ENCODE measurements around the gene NDFIP2. TPM values are rescaled to one million over a fixed set of nuclear protein-coding genes. Genes with fewer than 3 reads are reported as not detected.

The NDFIP2 gene
- total and polyA plus RNA-seq, 10 of the 15 experiments (the other 5 are each of a cell fraction or from before 2014, with no cell fraction given) = 17.9 to 57.2 (median 30.6) TPM

DNA sequence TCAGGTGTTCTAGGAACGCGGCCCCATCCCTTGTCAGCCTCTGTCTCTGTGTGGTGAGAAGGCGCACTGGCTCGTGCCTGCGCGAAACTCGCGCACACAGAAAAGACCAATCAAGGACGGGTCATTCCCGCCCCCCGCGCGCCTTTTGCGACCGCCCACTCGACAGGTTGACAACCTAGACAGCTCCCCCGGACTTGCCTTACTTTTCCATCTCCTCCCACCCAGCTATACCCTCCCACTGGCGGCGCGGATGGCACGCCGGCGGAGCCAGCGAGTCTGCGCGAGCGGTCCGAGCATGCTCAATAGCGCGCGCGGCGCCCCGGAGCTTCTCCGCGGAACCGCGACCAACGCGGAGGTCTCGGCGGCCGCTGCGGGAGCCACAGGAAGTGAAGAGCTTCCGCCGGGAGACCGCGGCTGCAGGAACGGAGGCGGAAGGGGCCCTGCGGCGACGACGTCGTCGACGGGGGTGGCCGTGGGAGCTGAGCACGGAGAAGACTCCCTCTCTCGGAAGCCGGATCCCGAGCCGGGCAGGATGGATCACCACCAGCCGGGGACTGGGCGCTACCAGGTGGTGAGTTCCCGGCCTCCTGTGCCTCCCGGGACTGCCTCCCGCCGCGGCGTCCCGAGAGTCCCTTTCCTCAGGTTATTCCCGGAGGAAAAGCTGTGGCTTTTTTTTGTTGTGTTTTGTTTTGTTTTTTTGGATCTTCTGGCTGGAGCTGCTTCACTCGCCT is at the start of gene NDFIP2 (continued):
- peak; percentile 41; the same call in 1 of the 2 replicates for TF ChIP-seq SMARCA5 (IDR thresholded peaks at IDR 0.05)
- peak; percentile 50 for TF ChIP-seq ZBTB40 (IDR thresholded peaks at IDR 0.05; ENCODE audit: borderline replicate concordance)
- 0 out of 2 replicates have a peak, but pooled peaks have one; percentile 21 for TF ChIP-seq NFYB (IDR thresholded peaks at IDR 0.05; ENCODE audit: insufficient read depth, low read depth, low read length)
- no peak for TF ChIP-seq MEF2B (IDR thresholded peaks at IDR 0.05; ENCODE audit: partially characterized antibody, poor library complexity, severe bottlenecking)
- peak; percentile 24; the same call in 1 of the 2 replicates for TF ChIP-seq PKNOX1 (IDR thresholded peaks at IDR 0.05)
- no peak for TF ChIP-seq ZNF274 (IDR thresholded peaks at IDR 0.05; ENCODE audit: insufficient read depth, insufficient read length)
- TF ChIP-seq SUZ12 (IDR thresholded peaks at IDR 0.05; ENCODE audit: unreplicated experiment) = no peak
- peak; percentile 96 for TF ChIP-seq E4F1 (IDR thresholded peaks at IDR 0.05; ENCODE audit: borderline replicate concordance, partially characterized antibody)
- TF ChIP-seq MYC (IDR thresholded peaks at IDR 0.05; ENCODE audit: insufficient read depth, insufficient read length, insufficient replicate concordance, low read length, severe bottlenecking) = peak; percentile 19
- no peak for TF ChIP-seq MTA2 (IDR thresholded peaks at IDR 0.05; ENCODE audit: low read depth)
- TF ChIP-seq NBN (IDR thresholded peaks at IDR 0.05) = no peak; the same call in 1 of the 2 replicates
- no peak for TF ChIP-seq NFYA (IDR thresholded peaks at IDR 0.05; ENCODE audit: borderline replicate concordance, low read depth, low read length)
- TF ChIP-seq EGR1 (IDR thresholded peaks at IDR 0.05; ENCODE audit: borderline replicate concordance in 1 of 2, low read depth in 2 of 2, low read length in 2 of 2) = peak in 1 of 2 experiments; percentile 68; a peak in 1 of 3 replicates
- peak; percentile 60 for TF ChIP-seq NRF1 (conservative IDR thresholded peaks at IDR 0.05; ENCODE audit: low read depth, low read length)
- peak; percentile 43; the same call in 1 of the 2 replicates for TF ChIP-seq ZBTB11 (CRISPR knock-in tag; IDR thresholded peaks at IDR 0.05)
- TF ChIP-seq CBX5 (IDR thresholded peaks at IDR 0.05; ENCODE audit: low read depth) = peak; percentile 78; the same call in 1 of the 2 replicates
- peak; percentile 36; the same call in 1 of the 2 replicates for TF ChIP-seq HDGF (IDR thresholded peaks at IDR 0.05)
